Right hindlimb (tissue), 1 donor: ENCODE measurements around the gene DPP7.
"Not testable (repeated sequence)": the region's sequence is repeated elsewhere in the genome, so short reads cannot be mapped to it uniquely, and the experiment has no call there.

Source experiments
- DNase-seq: peaks from one replicate; pipeline ENCODE4 v3.0.0-alpha.2; 2018

DPP7 gene

DNA sequence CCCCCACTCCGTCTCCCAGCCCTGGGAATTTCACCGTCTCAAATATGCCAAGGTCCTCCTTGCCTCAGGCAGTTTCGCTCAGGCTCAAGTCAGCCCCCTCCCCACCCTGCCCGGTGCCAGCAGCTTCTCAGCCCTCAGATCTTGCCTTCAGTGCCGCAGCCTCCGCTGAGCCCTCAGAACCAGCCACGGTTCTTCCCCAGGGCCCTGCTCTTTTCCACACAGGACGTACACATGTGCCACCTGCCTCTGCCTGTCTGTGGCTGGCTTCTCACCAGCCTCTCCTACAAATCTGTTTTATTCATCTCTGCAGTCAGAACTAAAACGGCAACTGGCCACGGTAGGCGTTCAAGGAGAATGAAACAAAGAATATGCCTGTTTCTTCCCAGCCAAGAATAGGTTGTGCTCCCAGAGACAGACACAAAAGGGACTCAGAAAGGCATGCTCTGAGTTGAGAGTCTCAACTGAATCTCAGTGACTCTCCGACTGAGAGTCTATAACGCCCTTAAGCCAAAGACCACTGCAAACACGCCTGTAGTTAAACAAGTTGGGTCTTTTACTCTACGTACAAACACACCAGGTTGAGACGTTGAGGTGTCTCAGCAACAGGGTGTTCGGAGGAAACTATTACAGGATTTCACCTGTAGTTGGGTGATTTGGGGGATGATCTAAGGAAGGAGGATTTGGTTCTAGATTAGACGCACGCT is 13.8 kb upstream of the DPP7 start:
- no peak for DNase-seq

DNA sequence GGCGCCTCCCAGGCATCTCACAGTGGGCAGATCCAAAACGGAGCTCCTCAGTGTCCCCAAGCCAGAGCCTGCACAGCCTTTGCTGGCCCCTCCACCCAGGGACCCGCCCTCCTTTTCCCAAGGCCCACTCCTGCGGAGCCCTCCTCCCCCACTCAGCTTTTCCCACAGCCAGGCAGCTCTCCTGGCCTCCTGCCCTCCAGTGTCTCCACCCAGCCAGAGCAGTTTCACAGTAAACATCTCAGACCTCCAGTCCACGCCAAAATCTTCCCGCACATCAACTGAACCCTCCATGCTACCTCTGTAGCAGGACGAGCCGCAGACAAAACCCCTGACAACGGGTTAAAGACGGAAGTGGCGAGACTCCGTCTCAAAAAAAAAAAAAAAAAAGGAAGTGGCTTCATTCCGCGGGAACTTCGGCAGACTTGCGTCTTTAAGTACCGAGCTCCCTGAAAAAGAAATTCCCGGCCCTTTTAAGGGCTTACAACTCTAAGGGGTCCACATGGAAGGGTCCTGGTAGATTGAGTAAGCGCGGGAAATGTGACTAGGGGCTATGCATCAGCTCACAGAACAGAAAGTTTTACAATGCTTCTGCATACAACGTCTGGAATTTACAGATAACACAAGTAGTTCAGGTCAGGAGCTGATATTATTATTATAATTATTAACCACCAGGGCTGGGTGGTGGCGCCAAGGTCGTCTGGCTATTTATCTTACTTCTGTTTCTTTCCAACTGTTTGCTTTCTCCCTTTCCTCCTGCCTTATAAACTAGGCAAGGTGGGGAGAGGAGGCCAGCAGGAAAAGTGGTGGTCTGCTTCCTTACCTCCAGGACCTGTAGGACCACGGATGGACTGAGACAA is 13.0 kb upstream of the DPP7 start:
- no peak for DNase-seq

DNA sequence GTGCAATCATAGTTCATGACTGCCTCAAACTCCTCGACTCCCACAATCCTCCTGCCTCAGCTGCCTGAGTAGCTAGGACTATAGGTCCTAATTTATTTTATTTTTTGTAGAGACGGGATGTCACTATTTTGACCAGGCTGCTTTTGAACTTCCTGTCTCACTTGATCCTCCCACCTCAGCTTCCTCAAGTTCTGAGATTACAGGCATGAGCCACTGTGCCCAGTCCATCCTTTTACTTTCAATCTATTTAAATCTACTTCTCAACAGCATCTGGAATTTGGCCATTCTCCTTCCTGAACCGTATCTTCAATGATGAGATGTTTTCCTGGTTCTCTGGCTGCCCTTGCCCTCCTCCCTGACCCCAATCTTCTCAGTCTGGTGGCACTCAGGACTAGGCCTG is 12.3 kb upstream of the DPP7 start:
- no peak for DNase-seq

DNA sequence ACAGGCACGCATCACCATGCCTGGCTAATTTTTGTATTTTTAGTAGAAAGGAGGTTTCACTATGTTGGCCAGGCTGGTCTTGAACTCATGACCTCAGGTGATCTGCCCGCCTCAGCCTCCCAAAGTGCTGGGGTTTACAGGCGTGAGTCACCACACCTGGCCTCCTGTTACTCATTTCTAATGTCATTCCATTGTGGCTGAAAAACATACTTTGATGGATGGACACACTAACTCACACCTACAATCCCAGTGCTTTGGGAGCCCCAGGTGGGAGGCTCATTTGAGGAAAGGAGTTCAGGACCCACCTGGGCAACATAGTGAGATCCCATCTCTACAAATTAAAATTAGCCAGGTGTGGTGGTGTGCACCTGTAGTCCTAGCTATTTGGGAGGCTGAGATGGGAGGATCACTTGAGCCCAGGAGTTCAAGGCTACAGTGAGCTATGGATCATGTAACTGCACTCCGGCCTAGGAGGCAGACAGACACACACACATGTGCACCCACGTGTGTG is 9.5 kb upstream of the DPP7 start:
- DNase-seq = not testable (repeated sequence)

DNA sequence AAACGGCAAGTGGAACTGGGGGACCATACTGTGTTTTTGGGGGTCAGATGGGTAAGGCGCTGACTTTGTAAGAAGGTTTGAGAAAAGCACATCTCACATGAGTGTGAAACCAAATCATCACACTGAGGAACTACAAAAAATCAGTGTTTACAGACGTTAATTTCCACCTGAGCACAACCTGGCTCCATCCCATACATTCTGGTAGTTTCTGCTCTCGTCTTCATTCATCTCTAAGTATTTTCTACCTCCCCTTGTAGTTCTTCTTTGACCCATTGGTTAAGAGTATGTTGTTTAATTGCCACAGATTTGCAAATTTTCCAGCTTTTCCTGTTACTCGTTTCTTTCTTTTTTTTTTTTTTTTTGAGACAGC is 8.9 kb upstream of the DPP7 start:
- no peak for DNase-seq

DNA sequence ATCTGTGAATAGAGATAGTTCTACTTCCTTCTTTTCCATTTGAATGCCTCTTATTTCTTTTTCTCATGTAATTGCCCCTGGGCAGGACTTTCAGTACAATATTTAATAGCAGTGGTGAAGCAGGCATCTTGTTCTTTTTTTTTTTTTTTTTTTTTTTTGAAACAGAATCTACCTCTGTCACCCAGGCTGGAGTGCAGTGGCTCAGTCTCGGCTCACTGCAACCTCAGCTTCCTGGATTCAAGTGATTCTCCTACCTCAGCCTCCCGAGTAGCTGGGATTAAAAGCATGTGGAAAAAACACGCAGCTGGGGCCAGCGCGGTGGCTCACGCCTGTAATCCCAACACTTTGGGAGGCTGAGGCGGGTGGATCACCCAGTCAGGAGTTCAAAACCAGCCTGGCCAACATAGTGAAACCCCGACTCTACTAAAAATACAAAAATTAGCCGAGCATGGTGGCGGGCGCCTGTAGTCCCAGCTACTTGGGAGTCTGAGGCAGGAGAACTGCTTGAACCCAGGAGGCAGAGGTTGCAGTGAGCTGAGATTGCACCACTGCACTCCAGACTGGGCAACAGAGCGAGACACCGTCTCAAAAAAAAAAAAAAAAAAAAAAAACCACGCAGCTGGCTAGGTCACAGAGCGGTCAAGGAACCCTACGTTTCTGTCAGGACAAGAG is 8.4 kb upstream of the DPP7 start:
- DNase-seq = not testable (repeated sequence)

DNA sequence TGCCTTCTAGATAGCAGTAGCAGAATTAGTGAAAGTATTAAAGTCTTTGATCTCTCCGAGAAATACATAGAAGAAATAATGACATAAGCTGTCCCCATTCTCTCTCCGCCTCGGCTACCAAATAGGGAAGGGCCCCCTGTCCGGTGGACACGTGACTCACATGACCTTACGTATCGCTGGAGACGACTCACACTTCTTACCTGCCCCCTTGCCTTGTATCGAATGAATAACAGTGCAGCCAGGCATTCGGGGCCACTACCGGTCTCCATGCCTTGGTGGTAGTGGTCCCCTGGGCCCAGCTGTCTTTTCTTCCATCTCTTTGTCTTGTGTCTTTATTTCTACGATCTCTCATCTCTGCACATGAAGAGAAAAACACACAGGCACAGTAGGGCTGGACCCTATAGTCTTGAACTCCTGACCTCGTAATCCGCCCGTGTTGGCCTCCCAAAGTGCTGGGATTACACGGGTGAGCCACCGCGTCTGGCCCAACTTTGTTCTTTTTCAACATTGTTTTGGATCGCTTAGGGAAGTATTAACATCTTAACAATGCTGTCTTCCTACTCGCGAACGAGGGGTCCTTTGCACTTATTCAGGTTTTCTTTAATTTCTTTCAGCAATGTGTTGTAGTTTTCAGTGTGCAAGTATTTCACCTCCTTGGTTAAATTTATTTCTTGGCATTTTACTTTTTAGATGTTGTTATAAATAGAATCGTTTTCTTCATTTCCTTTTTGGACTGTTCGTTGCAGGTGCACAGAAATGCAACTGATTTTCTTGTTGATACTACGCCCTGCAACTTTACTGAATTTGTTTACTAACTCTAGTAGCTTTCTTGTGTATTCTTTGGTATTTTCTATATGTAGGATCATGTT is 7.6 kb upstream of the DPP7 start:
- not testable (repeated sequence) for DNase-seq

DNA sequence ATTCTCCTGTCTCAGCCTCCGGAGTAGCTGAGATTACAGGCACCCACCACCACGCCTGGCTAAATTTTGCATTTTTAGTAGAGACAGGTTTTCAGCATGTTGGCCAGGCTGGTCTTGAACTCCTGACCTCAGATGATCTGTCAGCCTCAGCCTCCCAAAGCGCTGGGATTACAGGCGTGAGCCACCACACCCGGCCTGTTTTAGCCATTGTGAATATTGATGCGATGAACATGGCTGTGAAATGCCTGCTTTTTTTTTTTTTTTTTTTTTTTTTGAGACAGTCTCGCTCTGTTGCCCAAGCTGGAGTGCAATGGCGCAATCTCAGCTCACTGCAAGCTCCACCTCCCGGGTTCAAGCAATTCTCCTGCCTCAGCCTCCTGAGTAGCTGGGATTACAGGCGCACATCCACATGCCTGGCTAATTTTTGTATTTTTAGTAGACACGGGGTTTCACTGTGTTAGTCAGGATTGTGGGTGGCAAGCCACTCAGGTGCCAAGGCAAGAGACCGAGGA is 3.6 kb upstream of the DPP7 start:
- DNase-seq = not testable (repeated sequence)

DNA sequence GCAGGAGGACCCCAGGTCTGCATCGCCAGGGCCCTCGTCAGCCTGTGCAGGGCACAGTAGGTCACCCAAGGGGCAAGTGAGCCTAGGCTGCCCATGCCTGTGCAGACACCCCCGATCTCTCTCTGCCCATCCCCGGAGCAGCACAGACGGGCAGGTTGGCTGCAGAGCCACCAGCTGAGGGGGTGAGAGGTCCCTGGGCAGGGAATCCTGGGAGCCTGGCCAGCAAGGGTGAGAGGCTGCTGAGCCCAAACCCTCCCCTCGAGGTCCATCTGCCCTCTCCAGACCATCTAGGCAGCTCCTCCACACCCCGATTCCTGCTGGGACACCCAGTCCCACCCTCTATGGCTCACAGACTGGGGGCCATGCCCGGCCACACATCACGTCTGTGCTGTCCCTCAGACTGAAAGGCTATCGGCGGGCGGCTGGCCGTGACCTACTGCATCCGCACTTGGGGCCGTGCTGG is 2.8 kb upstream of the DPP7 start:
- DNase-seq = no peak

DNA sequence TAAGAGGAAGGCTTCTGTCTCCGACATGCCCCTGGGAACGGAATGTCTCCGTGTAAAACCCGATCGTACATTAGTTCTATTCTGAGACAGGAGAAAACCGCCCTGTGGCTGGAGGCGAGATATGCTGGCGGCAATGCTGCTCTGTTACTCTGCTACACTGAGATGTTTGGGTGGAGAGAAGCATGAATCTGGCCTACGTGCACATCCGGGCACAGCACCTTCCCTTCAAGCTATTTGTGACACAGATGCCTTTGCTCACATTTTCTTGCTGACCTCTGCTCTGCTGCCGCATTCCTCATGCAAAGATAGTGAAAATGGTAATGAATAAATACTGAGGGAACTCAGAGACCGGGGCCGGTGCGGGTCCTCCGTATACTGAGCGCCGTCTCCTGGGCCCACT is 2.2 kb upstream of the DPP7 start:
- no peak for DNase-seq

DNA sequence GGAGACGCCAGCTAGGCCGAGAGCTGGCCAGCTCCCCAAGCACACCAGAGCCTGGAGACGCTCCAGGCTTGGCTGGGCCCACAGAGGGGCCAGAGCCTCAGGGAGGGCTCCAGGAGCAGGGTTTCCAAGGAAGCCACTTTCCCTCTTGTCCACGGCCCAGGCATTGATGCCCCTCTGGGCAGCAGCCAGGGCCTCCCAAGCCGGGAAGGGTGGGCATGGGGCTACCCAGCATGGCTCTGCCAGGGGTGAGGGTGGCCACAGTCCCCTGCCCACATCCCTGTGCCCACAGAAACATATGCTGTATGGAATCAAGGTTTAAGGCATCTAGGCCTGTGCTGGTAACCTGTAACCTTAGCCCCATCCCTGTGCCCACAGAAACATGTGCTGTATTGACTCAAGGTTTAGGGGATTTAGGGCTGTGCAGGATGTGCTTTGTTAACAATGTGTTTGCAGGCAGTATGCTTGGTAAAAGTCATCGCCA is 1.5 kb upstream of the DPP7 start:
- DNase-seq = no peak

DNA sequence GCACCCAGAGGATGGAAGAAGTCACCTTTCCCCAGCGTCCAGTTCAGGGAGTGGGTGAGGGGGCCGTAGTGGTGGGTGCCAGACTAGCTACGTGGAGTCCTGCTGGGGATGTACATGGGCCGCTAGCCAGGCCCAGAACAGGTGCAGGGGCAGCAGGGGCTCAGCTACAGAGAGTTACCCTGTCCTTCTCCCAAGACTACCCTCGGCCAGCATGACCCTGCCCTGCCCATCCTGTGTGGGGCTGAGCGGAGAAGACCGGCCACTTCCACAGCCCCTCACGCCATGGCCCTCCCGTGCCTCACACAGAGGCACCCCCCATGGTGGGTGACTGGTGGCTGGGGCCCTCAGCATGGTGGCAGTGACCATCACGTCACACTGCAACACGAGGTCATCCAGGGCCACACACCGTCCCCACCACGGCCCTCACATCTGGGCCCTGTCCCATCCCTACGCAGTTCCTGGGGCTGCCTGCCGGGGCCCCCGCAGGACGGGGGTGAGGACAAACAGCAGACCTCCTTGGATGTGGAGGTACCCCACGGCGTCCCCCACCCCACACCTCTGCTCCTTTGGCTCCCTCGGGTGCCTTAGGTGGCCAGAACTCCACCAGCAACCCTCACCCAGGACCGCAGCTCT is 977 bp upstream of the DPP7 start:
- no peak for DNase-seq

DNA sequence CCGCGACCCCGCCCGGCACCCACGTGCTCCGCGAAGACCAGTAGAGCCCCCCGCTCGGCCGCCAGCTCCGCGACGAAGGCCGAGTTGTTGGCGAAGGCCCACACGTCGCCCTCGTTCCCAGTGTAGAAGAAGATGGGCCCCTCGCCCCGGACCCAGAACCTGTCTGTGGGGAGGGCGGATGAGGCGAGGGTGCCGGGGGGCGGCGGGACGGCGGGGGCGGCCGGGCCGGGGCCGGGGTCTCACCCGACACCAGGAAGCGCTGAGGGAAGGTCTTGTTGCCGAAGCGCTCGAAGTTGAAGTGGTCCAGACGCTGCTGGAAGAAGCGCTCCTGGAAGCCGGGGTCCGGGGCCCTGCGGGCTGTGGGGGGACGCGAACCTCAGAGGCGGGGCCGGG is 317 bp downstream of the DPP7 start:
- DNase-seq = no peak

DNA sequence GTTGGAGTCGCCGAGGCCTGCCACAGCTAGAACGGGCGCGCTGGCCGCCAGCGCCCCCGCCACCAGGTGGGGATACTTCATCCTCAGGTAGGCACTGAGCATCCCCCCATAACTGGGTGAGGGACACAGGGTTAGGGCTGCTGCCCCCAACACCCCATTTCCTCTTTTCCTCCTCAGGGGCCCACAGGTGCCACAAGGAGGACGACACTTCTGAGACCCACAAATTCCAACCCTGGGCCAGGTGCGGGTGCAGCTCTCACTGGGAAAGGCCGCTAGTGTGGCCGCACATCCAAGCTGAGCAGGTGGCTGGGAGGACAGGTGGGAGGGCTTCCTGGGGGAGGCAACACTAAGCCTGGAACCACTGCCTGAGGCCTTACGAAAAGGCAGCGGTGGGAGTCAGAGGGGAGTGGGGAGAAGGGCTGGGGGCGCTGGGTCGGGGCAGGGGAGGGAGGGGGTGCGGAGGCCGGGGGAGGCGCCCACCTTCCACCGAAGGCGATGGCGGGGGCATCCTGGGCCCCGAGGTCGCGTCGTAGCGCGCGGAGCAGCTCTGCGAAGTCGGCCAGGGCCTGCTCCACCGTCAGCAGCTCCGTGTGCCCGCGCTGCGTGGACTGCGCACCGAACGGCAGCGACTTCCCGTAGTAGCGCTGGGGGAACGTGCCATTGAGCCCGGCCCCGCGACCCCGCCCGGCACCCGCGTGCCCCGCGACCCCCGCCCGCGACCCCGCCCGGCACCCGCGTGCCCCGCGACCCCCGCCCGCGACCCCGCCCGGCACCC is 961 bp downstream of the DPP7 start:
- no peak for DNase-seq

DNA sequence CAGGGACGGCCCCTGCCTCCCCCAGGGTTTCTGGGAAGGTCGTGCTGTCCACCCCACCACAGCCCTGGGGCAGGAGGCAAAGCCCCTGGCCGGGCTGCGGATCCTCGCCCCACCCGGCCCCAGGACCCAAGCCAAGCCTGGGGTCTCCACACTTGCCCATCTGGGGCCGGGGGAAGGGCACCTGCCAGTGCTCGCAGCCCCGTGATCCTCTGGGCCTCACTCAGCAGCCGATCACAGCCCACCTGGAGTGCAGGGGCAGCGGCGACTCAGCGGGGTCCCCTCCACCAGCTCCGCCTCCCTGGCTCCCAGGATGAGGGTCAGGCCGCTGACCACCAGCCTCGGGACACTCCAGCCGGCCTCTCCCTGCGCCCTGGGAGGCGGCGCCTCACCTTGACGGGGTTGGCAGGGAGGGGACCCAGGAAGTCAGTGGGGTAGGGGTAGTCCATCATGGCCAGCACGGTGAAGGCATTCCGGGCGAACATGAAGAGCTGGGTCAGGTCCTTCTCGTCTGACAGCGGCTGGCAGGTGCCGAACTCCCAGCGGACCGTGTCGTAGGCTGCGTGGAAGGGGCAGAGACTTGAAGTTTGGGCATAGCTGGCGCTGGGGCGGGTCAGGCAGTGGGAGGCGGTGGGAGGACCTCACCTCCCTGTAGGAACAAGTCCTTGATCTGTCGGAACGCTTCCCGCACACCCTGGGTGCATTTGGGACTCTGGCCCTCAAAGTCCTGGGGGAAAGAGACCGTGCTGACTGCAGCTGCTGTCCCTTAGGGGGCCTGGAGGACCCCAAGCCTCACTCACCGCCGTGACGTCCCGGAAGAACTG is 1.8 kb downstream of the DPP7 start:
- no peak for DNase-seq

DNA sequence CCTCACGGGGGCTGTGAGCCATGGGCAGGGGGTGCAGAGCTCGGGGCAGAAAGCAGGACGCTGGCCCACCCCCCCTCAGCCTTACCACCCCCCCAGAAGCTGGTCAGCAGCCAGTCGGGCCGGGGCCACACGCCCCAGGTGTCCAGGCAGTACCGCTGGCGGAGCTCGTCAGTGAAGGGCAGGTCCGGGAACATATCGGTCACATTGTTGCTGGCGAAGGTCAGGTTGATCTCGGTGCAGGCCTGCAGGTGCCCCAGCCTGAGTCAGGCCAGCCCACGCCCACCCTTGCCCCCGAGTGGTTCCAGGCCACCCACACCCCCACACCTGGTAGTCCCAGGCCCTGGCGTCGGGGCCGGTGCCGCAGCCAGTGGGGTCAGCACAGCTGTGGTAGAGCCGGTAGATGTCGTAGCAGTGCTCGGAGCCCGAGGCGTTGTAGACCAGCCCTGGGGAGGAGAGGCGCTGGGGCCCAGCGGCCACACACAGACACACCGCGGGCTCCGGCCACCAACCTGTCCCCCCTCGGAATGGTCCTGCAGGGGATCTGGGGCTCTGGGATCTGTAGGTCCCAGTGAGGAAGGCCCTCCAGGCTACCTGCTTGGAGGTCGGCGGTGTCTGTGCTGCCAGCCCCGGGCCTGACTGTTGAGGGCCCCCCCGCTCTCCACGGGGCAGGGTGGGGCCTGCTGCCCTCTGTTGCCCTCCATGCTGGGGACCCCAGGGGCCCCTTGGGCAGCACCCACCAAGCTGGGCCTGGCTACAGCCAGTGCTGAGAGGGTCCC is 2.6 kb downstream of the DPP7 start:
- no peak for DNase-seq

DNA sequence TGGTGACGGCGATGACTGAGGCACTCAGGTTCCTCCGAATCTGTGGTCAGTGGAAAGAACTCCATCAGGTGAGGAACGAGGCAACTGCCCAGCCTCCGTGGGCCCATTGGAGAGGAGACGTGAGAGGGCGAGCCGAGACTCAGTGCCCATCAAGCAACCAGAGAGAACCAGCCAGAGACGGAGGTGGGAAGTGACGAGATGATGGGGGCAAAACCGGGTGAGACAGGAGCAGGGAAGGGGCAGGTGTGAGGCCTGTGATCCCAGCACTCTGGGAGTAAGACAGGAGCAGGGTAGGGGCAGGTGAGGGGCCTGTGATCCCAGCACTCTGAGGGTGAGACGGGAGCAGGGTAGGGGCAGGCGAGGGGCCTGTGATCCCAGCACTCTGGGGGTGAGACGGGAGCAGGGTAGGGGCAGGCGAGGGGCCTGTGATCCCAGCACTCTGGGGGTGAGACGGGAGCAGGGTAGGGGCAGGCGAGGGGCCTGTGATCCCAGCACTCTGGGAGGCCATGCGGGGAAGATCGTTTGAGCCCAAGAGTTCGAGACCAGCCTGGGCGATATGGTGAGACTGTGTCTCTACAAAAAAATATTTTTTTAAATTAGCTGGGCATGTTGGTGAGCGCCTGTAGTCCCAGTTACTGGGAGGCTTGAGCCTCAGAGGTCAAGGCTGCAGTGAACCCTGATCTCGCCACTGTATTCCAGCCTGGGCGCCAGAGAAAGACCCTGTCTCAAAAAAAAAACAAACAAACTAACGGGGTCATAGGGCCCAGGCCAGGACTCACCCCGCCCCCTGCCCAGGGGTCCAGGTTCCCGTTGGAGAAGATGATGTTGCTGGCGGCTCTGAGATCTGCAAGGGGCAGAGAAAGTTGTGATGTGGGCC is 3.4 kb downstream of the DPP7 start:
- no peak for DNase-seq
